Caco-2 (cell line): ENCODE measurements around the gene UBA3. TPM values are rescaled to one million over a fixed set of nuclear protein-coding genes. Genes with fewer than 3 reads are reported as not detected.

Source experiments
- BruUV-seq: library from RNA; stranded (reverse); fragments of 400-500 nt; replicated peaks from 2 replicates; lab custom pipeline; 2021; lab: Mats Ljungman, UMichigan
- CTCF ChIA-PET: fragments of 300-600 bp; sonication (Branson Sonifier 250); formaldehyde crosslinking; loops from one replicate; lab custom pipeline; 2022; ENCODE audit warnings: antibody characterized with exemption; lab: Charles Lee
- POLR2A ChIA-PET: fragments of 300-600 bp; sonication (Branson Sonifier 250); formaldehyde crosslinking; loops from one replicate; lab custom pipeline; 2022; ENCODE audit warnings: antibody characterized with exemption; lab: Charles Lee
- DNase-seq, 2 experiments: peaks; one replicate each; pipeline versions ENCODE4 v3.0.0 to v3.0.0-alpha.2; 2020 to 2022
- H3K27me3 ChIP-seq: replicated peaks from 2 replicates; pipeline ENCODE4 v1.6.0; 2011; ENCODE audit warnings: low read length; ENCODE audit not compliant: control insufficient read depth, insufficient read depth
- H3K36me3 ChIP-seq: 2 replicates; pipeline ENCODE4 v1.5.1; 2011; ENCODE audit warnings: low read length; ENCODE audit not compliant: control insufficient read depth, insufficient read depth
- H3K4me1 ChIP-seq: fragments of 250-450 bp; sonication (Bioruptor Pico); 2 replicates; pipeline ENCODE4 v1.5.1; 2020; ENCODE audit warnings: mild to moderate bottlenecking
- H3K4me3 ChIP-seq: 2 replicates; pipeline ENCODE4 v1.5.1; 2011; ENCODE audit warnings: low read depth, mild to moderate bottlenecking, control low read depth, low read length
- H3K9me3 ChIP-seq: fragments of 250-450 bp; sonication (Bioruptor Pico); 2 replicates; pipeline ENCODE4 v1.5.1; 2020; ENCODE audit warnings: mild to moderate bottlenecking, moderate library complexity
- H3K27ac Mint-ChIP-seq: one replicate; pipeline ENCODE4 v1.8.0; 2022; ENCODE audit warnings: mixed read lengths; ENCODE audit not compliant: unreplicated experiment
- H3K27me3 Mint-ChIP-seq: one replicate; pipeline ENCODE4 v1.8.0; 2022; ENCODE audit warnings: mixed read lengths; ENCODE audit not compliant: insufficient read depth, unreplicated experiment
- H3K36me3 Mint-ChIP-seq: one replicate; pipeline ENCODE4 v1.8.0; 2022; ENCODE audit warnings: mild to moderate bottlenecking, mixed read lengths; ENCODE audit not compliant: insufficient read depth, unreplicated experiment
- H3K4me1 Mint-ChIP-seq: one replicate; pipeline ENCODE4 v1.8.0; 2022; ENCODE audit warnings: low read depth, mixed read lengths; ENCODE audit not compliant: unreplicated experiment
- H3K4me3 Mint-ChIP-seq: one replicate; pipeline ENCODE4 v1.8.0; 2022; ENCODE audit warnings: mild to moderate bottlenecking, moderate library complexity, mixed read lengths; ENCODE audit not compliant: unreplicated experiment
- H3K9me3 Mint-ChIP-seq: one replicate; pipeline ENCODE4 v1.8.0; 2022; ENCODE audit warnings: mixed read lengths; ENCODE audit not compliant: unreplicated experiment
- intact Hi-C: fragments of 100-400 bp; cut with micrococcal nuclease; formaldehyde crosslinking; loops from one replicate; pipeline ENCODE4 v1.10.0; 2022; ENCODE audit not compliant: unreplicated experiment
- total RNA-seq: library from RNA; stranded (reverse); gene quantifications from 2 replicates; pipeline ENCODE4 v1.2.3, GENCODE V29; 2022
- TF ChIP-seq, protein P1 (sequence below), 2 experiments: fragments of 200-600 bp in 1 of 2; IDR thresholded peaks; 1 replicate in 1 of 2; 2 replicates in 1 of 2; pipeline versions ENCODE4 v1.5.1 to v1.8.0; 2011 to 2022; ENCODE audit warnings: antibody characterized with exemption in 1 of 2, control low read depth in 1 of 2, inconsistent platforms in 1 of 2, low read depth in 1 of 2, low read length in 1 of 2, mild to moderate bottlenecking in 1 of 2, moderate library complexity in 1 of 2; ENCODE audit not compliant: insufficient read depth in 1 of 2, severe bottlenecking in 1 of 2, unreplicated experiment in 1 of 2

The UBA3 gene
- total RNA-seq, 1 experiment from 2014 or later, result 49.6 TPM

DNA sequence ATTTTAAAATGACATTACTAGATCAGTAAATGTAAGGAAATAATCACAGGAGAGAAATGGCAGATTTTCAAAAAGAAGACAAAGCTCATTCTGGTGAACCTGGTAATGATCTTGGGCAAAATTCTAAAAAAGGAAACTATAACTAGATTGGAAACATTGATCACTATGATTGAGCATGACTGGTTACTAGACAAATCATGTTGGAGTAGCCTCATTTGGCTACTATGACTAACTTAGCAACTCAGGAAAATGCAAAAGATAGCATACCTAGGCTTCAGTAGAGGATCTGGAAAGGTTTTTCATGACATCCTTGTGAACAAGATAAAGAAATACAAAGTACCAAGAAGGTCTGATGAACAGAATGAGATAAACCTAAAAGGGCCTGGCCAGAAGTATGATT, 20.5 kb downstream of the UBA3 start:
- H3K9me3 ChIP-seq, result no peaks in the 10 kb centered on the region
- H3K4me3 ChIP-seq, result no peak overlapping the region
- ChIA-PET POLR2A (no interaction called here), CTCF (interaction anchor here (0.6 kb wide), 1 partner anchor 143 kb away, joined by 4 read pairs; no protein-coding TSS in a partner anchor)
- H3K4me1 ChIP-seq, result no peaks in the 10 kb centered on the region
- H3K27me3 Mint-ChIP-seq, result no peaks in the 10 kb centered on the region
- H3K9me3 Mint-ChIP-seq, result no peaks in the 10 kb centered on the region
- intact Hi-C loops, result no loop called here
- no peak overlapping the region for H3K27ac Mint-ChIP-seq
- TF ChIP-seq, protein P1, sequence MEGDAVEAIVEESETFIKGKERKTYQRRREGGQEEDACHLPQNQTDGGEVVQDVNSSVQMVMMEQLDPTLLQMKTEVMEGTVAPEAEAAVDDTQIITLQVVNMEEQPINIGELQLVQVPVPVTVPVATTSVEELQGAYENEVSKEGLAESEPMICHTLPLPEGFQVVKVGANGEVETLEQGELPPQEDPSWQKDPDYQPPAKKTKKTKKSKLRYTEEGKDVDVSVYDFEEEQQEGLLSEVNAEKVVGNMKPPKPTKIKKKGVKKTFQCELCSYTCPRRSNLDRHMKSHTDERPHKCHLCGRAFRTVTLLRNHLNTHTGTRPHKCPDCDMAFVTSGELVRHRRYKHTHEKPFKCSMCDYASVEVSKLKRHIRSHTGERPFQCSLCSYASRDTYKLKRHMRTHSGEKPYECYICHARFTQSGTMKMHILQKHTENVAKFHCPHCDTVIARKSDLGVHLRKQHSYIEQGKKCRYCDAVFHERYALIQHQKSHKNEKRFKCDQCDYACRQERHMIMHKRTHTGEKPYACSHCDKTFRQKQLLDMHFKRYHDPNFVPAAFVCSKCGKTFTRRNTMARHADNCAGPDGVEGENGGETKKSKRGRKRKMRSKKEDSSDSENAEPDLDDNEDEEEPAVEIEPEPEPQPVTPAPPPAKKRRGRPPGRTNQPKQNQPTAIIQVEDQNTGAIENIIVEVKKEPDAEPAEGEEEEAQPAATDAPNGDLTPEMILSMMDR (IDR thresholded peaks at IDR 0.05; ENCODE audit: insufficient read depth in 1 of 2, low read depth in 1 of 2, low read length in 1 of 2, severe bottlenecking in 1 of 2, unreplicated experiment in 1 of 2), result no peak
- no TSS peak for BruUV-seq
- H3K4me3 Mint-ChIP-seq, result no peak overlapping the region
- no peaks in the 10 kb centered on the region for H3K27me3 ChIP-seq
- peaks cover 41% of the 10 kb centered on the region for H3K36me3 Mint-ChIP-seq
- H3K4me1 Mint-ChIP-seq, result peaks cover 9% of the 10 kb centered on the region
- no peak for DNase-seq
- no peaks in the 10 kb centered on the region; the same call in 1 of the 2 replicates for H3K36me3 ChIP-seq

DNA sequence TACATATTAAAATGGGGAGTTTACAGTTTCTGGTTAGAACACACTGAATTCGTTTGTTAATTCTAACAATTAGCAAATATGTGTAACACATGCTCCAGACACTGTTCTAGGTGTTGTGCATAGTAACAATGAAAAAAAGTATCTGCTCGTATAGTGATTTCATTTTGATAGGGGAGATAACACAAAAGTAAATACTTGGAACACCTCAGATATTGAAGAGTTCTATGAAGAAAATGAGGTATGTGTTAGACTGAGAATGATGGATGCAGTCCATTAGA, 21.3 kb downstream of the UBA3 start:
- no peaks in the 10 kb centered on the region for H3K9me3 Mint-ChIP-seq
- H3K4me3 Mint-ChIP-seq, result no peak overlapping the region
- H3K36me3 ChIP-seq, result no peaks in the 10 kb centered on the region; the same call in 1 of the 2 replicates
- H3K4me1 Mint-ChIP-seq, result peaks cover 3% of the 10 kb centered on the region
- POLR2A ChIA-PET, result no interaction called here
- H3K9me3 ChIP-seq, result no peaks in the 10 kb centered on the region
- TF ChIP-seq, protein P1 (IDR thresholded peaks at IDR 0.05; ENCODE audit: insufficient read depth in 1 of 2, low read depth in 1 of 2, low read length in 1 of 2, severe bottlenecking in 1 of 2, unreplicated experiment in 1 of 2), result no peak
- no peak overlapping the region for H3K4me3 ChIP-seq
- H3K27me3 ChIP-seq, result no peaks in the 10 kb centered on the region
- H3K4me1 ChIP-seq, result no peaks in the 10 kb centered on the region
- H3K36me3 Mint-ChIP-seq, result peaks cover 41% of the 10 kb centered on the region
- CTCF ChIA-PET, result no interaction called here
- intact Hi-C loops, result no loop called here
- no peak overlapping the region for H3K27ac Mint-ChIP-seq
- no peak for DNase-seq
- no peaks in the 10 kb centered on the region for H3K27me3 Mint-ChIP-seq
- BruUV-seq, result no TSS peak

DNA sequence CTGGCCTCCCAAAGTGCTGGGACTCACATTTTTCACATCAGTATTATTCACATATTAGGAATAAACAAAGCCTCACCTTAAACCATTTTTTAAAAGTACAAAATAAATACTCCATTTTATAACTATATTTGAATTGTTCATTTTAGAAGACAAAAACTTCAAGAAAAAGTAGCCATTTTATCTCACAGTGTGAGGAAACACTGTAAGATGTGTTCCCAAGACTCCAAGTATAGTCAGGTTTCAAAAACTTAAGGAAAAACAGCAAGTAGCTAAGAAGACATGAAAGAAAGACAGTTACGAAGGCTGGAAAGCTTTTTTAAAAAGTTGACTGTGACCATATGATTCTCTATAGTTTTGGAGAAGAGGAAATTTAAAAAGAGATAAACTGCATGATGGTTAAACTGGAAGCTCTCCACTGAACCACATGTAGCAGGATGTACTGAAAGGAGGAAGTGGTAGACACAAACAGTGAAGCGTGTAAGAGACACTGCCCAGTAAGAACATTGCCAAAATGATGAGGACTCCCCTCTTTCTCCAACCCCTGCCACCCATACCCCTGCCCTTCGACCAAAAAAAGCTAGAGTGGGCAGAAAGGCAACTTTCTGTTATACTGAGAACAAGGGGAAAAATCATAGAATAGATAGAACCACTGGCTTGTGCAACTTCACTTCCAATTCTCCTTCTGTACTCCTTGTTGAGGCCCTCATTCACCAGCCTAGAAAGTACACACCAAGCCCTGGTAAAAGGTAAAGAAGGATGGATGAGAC, 21.8 kb downstream of the UBA3 start:
- no peak overlapping the region for H3K4me3 ChIP-seq
- no peaks in the 10 kb centered on the region for H3K27me3 ChIP-seq
- TF ChIP-seq, protein P1 (IDR thresholded peaks at IDR 0.05; ENCODE audit: insufficient read depth in 1 of 2, low read depth in 1 of 2, low read length in 1 of 2, severe bottlenecking in 1 of 2, unreplicated experiment in 1 of 2), result no peak
- no peak for DNase-seq
- intact Hi-C loops, result no loop called here
- H3K27ac Mint-ChIP-seq, result no peak overlapping the region
- no peaks in the 10 kb centered on the region for H3K4me1 ChIP-seq
- no peaks in the 10 kb centered on the region; the same call in 1 of the 2 replicates for H3K36me3 ChIP-seq
- ChIA-PET CTCF (no interaction called here), POLR2A (interaction anchor here (0.6 kb wide), 1 partner anchor 1449 kb away, joined by 3 read pairs; no protein-coding TSS in a partner anchor)
- H3K9me3 Mint-ChIP-seq, result no peaks in the 10 kb centered on the region
- H3K27me3 Mint-ChIP-seq, result no peaks in the 10 kb centered on the region
- no peaks in the 10 kb centered on the region for H3K9me3 ChIP-seq
- peaks cover 36% of the 10 kb centered on the region for H3K36me3 Mint-ChIP-seq
- no TSS peak for BruUV-seq
- no peaks in the 10 kb centered on the region for H3K4me1 Mint-ChIP-seq
- H3K4me3 Mint-ChIP-seq, result no peak overlapping the region
